GM12873 (cell line): ENCODE measurements around the gene PTBP1.

Experiments used
- TF ChIP-seq, protein P1 (sequence below): IDR thresholded peaks from 2 replicates; pipeline ENCODE4 v1.5.1; 2012; ENCODE audit warnings: low read depth, mild to moderate bottlenecking, moderate library complexity, low read length, control low read depth; ENCODE audit not compliant: insufficient read depth; ENCODE audit errors: missing control alignments

PTBP1 gene

DNA sequence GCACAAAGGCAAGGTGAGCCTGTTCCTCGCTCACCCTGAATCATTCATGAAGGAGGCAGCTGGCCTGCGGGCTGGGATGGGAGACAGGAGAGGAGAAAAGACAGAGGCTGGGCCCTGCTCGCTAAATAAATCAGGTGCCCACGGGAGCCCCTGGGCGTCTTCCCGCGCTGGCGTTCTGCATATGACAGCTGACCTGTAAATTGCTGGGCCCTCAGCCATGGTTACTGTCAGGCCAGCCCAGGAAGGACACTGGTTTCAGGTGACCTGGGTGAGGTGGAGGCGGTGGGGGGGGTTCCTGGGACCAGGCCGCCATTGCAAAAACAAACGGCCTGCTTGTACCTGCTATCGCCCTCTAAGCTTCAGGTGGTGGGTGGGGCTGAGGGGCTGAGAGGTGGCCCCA, 3.4 kb upstream of the PTBP1 start:
- TF ChIP-seq, protein P1, sequence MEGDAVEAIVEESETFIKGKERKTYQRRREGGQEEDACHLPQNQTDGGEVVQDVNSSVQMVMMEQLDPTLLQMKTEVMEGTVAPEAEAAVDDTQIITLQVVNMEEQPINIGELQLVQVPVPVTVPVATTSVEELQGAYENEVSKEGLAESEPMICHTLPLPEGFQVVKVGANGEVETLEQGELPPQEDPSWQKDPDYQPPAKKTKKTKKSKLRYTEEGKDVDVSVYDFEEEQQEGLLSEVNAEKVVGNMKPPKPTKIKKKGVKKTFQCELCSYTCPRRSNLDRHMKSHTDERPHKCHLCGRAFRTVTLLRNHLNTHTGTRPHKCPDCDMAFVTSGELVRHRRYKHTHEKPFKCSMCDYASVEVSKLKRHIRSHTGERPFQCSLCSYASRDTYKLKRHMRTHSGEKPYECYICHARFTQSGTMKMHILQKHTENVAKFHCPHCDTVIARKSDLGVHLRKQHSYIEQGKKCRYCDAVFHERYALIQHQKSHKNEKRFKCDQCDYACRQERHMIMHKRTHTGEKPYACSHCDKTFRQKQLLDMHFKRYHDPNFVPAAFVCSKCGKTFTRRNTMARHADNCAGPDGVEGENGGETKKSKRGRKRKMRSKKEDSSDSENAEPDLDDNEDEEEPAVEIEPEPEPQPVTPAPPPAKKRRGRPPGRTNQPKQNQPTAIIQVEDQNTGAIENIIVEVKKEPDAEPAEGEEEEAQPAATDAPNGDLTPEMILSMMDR, result no peak

DNA sequence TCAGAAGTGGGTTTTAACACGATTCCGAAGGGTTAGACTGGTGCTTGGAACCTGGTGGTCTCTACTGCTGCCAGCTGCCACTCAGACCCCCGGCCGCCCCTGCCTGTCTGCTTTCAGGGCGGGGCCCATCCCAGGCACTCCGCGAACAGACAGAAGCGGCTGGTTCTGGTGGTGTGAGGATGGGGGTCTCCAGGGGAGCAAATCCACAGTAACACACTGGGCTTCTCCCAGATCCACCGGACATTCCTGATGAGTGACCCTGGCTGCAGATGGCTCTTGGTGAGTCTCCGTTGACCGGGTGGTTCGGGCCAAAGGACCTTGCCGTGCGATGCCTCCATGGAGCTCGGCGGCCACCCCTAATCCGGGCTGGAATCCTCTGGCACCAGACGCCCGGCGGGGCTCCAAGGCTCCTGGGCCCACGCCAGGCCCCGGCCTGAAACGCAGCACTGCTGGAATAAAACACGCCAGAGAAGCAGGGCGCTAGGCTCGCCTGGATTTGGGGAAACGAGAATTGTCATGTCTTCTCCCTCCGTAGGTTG, 2.1 kb upstream of the PTBP1 start:
- TF ChIP-seq, protein P1, result no peak

DNA sequence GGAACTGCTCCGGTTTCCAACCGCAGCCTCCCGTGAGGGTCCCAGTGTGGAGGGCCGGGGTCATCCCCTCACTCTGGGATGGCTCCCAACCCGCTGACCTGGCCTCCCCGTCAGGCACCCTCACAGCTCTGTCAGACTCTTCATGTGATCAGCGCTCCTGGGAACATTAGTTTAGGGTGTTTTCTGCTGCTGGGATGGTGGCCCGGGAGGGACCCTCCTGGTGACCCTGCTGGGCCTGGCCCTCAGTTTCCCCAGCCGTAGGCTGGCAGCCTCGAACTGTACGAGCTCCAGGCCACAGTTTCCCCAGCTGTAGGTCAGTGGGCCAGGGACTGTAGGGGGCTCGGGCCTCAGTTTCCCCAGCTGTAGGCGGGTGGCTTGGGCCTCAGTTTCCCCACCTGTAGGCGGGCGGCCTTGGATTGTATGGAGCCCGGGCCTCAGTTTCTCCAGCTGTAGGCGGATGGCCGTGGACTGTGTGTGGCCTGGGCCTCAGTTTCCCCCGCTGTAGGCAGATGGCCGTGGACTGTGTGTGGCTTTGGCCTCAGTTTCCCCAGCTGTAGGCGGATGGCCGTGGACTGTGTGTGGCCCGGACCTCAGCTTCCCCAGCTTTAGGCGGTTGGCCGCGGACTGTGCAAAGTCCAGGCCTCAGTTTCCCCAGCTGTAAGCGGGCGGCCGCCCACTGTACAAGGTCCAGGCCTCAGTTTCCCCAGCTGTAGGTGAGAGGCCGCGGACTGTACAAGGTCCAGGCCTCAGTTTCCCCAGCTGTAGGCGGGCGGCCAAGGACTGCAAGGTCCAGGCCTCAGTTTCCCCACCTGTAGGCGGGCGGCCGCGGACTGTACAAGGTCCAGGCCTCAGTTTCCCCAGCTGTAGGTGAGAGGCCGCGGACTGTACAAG, 1.3 kb upstream of the PTBP1 start:
- TF ChIP-seq, protein P1, result no peak

DNA sequence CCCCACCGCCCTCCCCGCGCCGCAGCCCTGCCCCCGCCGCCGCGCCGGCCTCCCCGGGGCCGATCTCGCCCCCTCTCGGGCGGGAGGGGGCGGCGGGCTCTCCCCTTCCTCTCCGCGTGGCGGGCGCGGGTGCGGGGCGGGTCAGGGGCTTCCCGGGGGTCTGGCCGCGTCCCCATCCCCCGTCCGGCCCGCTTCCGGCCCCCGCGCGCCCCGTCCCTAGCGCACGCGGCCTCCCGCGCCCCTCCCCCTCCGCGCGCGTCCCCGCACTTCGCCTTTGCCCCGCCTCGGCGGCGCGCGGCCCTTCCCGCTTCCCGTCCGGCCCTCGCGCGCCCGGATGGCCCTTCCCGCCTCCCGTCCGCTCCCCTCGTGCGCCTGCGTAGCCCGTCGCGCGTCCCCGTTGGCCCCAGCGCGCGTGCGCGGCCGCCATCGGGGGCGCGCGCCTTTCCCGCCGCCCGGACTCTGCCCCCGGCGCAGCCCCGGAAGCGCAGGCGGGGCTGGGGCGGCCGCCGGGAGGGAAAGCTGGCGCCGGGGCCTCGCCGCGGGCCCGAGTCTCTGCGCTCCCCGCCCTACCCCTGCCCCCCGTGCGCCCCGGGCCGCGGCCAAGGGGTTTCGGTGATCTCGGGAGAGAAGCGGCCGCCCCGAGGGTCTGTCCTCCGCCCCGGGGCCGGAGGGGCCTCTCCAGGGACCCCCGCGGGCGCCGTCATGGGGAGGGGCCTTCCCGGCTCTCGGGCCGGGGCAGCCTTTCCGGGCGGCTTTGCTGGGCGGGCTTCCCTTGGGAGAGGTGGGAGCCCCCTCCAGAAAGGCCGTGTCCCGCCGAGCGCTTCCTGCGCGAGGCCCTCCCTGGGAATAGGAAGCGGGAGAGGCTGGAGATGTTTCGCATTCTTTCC, 519 bp downstream of the PTBP1 start:
- TF ChIP-seq, protein P1, result no peak

DNA sequence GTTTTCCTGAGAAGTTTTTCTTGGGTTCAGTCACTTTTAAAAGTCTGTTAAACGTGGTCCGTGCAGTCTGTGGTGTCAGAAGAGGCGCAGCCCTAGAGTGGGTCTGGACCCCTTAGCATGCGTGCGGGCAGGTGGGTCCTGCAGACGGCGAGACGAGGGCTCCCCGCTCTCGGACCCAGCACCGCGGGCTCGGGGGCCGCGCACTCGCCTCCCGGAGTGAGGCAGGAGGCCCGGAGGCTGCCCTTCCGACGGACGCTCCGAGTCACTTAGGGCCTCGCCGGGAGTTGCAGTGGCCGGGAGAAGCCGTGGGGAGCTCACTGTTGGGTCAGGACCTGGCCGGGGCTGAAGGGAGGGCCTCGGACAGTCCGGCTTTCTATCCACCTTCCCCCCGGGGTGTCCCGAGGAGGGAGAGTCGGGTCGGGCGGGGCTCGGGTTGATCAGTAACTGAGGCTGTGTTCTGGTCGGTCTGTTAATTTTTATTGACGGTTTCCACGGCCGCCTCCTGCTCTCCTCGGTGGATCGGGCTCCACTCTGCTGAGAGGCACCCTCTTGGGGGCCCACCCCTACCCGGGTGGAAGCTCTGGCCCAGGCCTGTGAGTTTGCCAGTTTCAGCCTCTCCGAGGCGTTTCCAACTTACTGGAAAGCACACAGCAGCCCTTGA, 1.3 kb downstream of the PTBP1 start:
- TF ChIP-seq, protein P1, result no peak

DNA sequence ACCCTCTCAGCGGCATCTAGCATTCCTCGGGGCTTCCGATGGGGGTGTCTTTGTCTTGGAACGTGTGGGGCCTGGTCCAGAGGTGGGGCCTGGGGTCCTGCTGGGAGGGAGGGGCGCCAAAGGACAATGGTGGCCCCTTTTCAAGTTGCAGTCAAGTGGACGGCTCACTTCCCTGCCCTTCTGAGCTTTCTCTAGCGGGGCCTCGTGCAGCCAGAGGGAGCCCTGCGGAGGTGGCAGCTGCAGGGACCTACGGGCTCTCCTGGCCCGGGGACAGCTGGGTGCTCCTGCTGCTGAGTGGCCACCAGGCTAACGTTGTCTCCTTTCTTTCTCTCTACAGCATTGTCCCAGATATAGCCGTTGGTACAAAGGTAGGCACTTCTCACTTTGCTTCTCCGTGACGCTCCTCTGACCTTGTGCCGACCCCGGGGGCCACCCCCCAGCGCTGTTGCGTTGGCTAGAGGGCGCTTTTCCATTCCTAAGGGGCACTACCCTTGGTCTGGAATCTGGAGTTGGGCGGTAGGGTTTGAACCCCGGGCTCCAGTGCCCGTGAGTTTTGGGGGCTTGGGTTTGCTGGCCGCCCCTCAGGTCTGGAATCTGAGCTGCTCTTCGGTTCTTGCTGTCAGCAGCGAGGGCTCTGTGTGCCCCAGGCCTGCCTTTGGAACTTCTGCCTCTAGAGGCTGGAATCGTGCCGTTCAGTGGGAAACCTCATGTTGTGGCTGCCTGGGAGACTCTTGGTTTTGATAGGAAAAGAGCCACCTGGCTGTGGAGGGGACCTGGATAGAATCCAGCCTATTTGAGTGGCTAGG, 2.0 kb downstream of the PTBP1 start:
- TF ChIP-seq, protein P1, result peak; percentile 4
